Smooth muscle cell (in vitro differentiated cells): ENCODE results near the gene GPHA2. TPM values are rescaled to one million over a fixed set of nuclear protein-coding genes. Genes with fewer than 3 reads are reported as not detected.

Experiments
- DNase-seq: peaks from one replicate; lab custom pipeline; 2025; ENCODE audit not compliant: unreplicated experiment; lab: John Stamatoyannopoulos, UW
- H2AFZ ChIP-seq: fragments of 200-600 bp; sonication (generic); 2 replicates; pipeline ENCODE4 v1.6.0; 2016; ENCODE audit warnings: antibody characterized with exemption, low read depth, mild to moderate bottlenecking
- H3F3A ChIP-seq: fragments of 200-600 bp; sonication (generic); 2 replicates; pipeline ENCODE4 v1.6.0; 2017; ENCODE audit warnings: antibody characterized with exemption, low read depth
- H3K27ac ChIP-seq: fragments of 200-600 bp; sonication (generic); 2 replicates; pipeline ENCODE4 v1.5.1; 2016; ENCODE audit warnings: low read depth, mild to moderate bottlenecking
- H3K27me3 ChIP-seq: fragments of 200-600 bp; sonication (generic); 2 replicates; pipeline ENCODE4 v1.6.1; 2016; ENCODE audit warnings: low read depth, mild to moderate bottlenecking
- H3K36me3 ChIP-seq: fragments of 200-600 bp; sonication (generic); 2 replicates; pipeline ENCODE4 v1.5.1; 2016; ENCODE audit warnings: low read depth
- H3K4me1 ChIP-seq: fragments of 200-600 bp; sonication (generic); 2 replicates; pipeline ENCODE4 v1.5.1; 2016; ENCODE audit warnings: low read depth
- H3K4me2 ChIP-seq: fragments of 200-600 bp; sonication (generic); 2 replicates; pipeline ENCODE4 v1.6.0; 2016; ENCODE audit warnings: mild to moderate bottlenecking
- H3K4me3 ChIP-seq: fragments of 200-600 bp; sonication (generic); 2 replicates; pipeline ENCODE4 v1.5.1; 2016; ENCODE audit warnings: mild to moderate bottlenecking
- H3K79me2 ChIP-seq: fragments of 200-600 bp; sonication (generic); 2 replicates; pipeline ENCODE4 v1.6.0; 2016; ENCODE audit warnings: low read depth, mild to moderate bottlenecking
- H3K9ac ChIP-seq: fragments of 200-600 bp; sonication (generic); 2 replicates; pipeline ENCODE4 v1.6.0; 2016; ENCODE audit warnings: low read depth
- H3K9me3 ChIP-seq: fragments of 200-600 bp; sonication (generic); replicated peaks from 2 replicates; pipeline ENCODE4 v1.5.1; 2016; ENCODE audit warnings: low read depth
- H4K20me1 ChIP-seq: fragments of 200-600 bp; sonication (generic); 2 replicates; pipeline ENCODE4 v1.6.0; 2016; ENCODE audit warnings: low read depth
- WGBS: methylation state at CpG from one replicate; pipeline ENCODE4 v1.1.7; 2016; ENCODE audit warnings: low lambda C conversion rate; 5-methylcytosine and 5-hydroxymethylcytosine counted together
- polyA plus RNA-seq: library from polyadenylated mRNA; unstranded; fragments of >200 nt; fragmentation: Nextera tagmentation; extraction: Ambion mirVana; gene quantifications from 2 replicates; pipeline ENCODE4 v1.2.1, GENCODE V29; 2016
- total RNA-seq: library from RNA; depleted of rRNA; stranded (reverse); fragments of >200 nt; gene quantifications from 2 replicates; pipeline ENCODE4 v1.2.3, GENCODE V29; 2014
- TF ChIP-seq, protein P1 (sequence below): fragments of 200-600 bp; sonication (generic); IDR thresholded peaks from 2 replicates; pipeline ENCODE4 v1.5.1; 2017; ENCODE audit warnings: borderline replicate concordance, mild to moderate bottlenecking, antibody characterized with exemption; ENCODE audit not compliant: insufficient read depth, poor library complexity, severe bottlenecking

GPHA2 gene
- total and polyA plus RNA-seq, 2 experiments from 2014 or later, result 0.40 TPM; not detected in 1

DNA sequence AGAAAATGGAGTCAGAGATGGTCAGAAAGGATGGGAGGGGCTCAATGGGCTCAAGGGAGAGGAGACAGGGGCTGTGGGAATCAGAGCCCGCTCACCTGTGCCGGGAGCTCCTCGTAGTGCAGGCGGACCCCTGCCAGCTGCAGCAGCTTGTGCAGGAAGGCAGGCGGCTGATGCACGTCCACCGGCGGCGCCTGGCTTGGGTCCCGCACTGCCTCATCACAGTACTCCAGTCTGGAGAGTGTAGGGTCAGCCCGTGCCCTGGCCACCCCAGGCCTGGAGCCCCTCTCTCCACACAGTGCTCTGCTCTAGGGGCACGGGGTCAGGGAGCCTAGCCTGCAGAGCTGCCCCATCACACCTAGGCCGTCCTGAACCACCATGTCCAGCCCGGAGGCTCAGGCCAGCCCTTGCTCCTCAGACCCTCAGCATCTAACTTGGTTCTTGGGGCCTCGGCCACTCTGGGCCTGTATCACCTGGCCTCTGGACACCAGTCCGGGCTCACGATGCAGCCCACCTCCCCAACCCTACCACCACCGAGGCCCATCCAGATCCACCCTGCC lies 22.4 kb downstream of the GPHA2 start:
- TF ChIP-seq, protein P1, sequence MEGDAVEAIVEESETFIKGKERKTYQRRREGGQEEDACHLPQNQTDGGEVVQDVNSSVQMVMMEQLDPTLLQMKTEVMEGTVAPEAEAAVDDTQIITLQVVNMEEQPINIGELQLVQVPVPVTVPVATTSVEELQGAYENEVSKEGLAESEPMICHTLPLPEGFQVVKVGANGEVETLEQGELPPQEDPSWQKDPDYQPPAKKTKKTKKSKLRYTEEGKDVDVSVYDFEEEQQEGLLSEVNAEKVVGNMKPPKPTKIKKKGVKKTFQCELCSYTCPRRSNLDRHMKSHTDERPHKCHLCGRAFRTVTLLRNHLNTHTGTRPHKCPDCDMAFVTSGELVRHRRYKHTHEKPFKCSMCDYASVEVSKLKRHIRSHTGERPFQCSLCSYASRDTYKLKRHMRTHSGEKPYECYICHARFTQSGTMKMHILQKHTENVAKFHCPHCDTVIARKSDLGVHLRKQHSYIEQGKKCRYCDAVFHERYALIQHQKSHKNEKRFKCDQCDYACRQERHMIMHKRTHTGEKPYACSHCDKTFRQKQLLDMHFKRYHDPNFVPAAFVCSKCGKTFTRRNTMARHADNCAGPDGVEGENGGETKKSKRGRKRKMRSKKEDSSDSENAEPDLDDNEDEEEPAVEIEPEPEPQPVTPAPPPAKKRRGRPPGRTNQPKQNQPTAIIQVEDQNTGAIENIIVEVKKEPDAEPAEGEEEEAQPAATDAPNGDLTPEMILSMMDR, result no peak
- H3K4me2 ChIP-seq, result no peak overlapping the region
- H3K9ac ChIP-seq, result no peak overlapping the region
- peaks cover 18% of the 10 kb centered on the region for H3K79me2 ChIP-seq
- H3K9me3 ChIP-seq, result no peaks in the 10 kb centered on the region
- H3K4me1 ChIP-seq, result peaks cover 15% of the 10 kb centered on the region
- H2AFZ ChIP-seq, result no peak overlapping the region
- H4K20me1 ChIP-seq, result no peaks in the 10 kb centered on the region
- no peak for DNase-seq
- 92% methylated on average over 18 of the region's 18 CpGs for WGBS
- H3K4me3 ChIP-seq, result no peak overlapping the region
- H3K36me3 ChIP-seq, result no peaks in the 10 kb centered on the region
- no peak overlapping the region for H3K27ac ChIP-seq
- H3F3A ChIP-seq, result peaks cover 6% of the 10 kb centered on the region
- H3K27me3 ChIP-seq, result no peaks in the 10 kb centered on the region

DNA sequence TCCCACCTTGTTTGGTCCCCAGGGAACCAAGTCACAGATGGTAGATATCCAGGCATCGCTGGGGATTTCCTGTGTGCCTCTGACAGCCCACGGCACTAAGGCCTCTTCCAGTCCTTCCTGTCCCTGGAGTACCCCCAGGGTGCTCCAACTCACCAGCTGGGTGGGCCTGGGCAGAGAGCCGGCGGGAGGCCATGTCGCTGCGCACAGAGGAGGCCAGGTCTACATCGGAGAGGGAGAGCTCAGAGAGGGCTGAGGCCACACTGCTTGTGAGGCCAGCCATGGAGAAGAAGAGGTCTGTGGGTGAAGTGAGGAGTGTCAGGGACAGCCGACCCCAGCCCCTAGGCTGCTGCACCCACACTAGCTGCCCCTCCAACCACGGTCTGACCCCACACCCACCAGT lies 24.0 kb downstream of the GPHA2 start:
- TF ChIP-seq, protein P1, result no peak
- peaks cover 16% of the 10 kb centered on the region for H3K79me2 ChIP-seq
- H3F3A ChIP-seq, result no peaks in the 10 kb centered on the region
- peaks cover 8% of the 10 kb centered on the region for H3K4me1 ChIP-seq
- H3K36me3 ChIP-seq, result no peaks in the 10 kb centered on the region
- H3K4me2 ChIP-seq, result no peak overlapping the region
- H2AFZ ChIP-seq, result no peak overlapping the region
- no peaks in the 10 kb centered on the region for H3K9me3 ChIP-seq
- WGBS, result 96% methylated on average over 9 of the region's 9 CpGs
- H4K20me1 ChIP-seq, result no peaks in the 10 kb centered on the region
- no peak overlapping the region for H3K9ac ChIP-seq
- H3K27me3 ChIP-seq, result no peaks in the 10 kb centered on the region
- H3K4me3 ChIP-seq, result no peak overlapping the region
- no peak overlapping the region for H3K27ac ChIP-seq
- DNase-seq, result no peak

DNA sequence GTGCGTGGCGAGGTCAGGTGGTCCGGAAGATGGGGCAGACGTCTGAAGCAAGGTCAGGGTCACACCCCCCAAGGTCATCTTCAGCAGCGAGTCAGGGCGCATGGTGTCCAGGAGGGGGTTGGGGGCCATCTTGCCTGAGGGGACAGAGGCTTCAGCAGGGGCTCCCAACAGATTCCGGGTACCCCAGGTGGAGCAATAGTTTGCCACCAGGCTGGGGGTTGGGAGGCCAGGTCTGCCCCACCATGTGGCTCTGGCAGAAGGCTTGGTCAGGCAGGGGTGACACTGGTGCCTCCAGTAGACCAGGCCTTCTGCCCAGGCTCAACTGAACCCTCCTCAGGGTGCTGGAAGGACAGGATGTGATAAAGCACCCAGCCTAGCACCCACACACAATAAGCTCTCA lies 24.6 kb downstream of the GPHA2 start:
- H3K27me3 ChIP-seq, result no peaks in the 10 kb centered on the region
- peaks cover 4% of the 10 kb centered on the region for H3K4me1 ChIP-seq
- no peak overlapping the region for H3K9ac ChIP-seq
- H3K79me2 ChIP-seq, result peaks cover 11% of the 10 kb centered on the region
- no peaks in the 10 kb centered on the region for H3K9me3 ChIP-seq
- no peak overlapping the region for H2AFZ ChIP-seq
- no peak overlapping the region for H3K4me3 ChIP-seq
- no peaks in the 10 kb centered on the region for H3F3A ChIP-seq
- no peaks in the 10 kb centered on the region for H4K20me1 ChIP-seq
- DNase-seq, result no peak
- no peak overlapping the region for H3K4me2 ChIP-seq
- TF ChIP-seq, protein P1, result no peak
- 100% methylated on average over 7 of the region's 7 CpGs for WGBS
- H3K36me3 ChIP-seq, result no peaks in the 10 kb centered on the region
- no peak overlapping the region for H3K27ac ChIP-seq

DNA sequence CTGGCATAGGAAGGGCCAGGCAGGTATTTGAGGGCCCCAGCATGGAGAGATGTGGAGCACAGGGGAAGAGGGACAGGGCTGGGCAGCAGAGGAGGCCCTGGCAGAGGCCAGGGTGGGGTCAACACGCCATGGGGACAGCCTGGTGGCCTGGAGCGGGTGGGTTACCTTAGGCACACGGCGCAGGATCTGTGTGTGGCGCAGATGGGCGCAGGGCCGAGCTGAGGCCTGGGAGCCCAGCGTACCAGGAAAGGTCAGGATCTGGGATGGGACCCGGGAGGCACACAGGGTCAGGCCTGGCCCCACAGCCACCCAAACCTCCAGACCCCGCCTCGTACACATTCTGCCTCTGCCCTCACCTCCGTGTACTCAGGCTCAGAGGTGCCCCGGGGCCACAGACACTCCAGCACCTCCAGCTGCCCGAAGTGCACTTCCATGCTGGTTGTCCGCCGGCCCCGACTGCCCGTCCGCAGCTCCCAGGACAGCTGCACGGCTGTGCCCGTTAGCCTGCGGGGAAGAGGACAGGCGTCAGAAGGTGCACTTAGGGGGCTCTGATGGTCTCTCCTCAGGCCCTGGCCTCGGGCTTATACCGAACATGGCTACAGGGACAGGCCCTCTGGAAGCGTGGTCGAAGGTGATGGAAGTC lies 25.1 kb downstream of the GPHA2 start:
- WGBS, result 98% methylated on average over 27 of the region's 27 CpGs
- no peaks in the 10 kb centered on the region for H3F3A ChIP-seq
- no peaks in the 10 kb centered on the region for H3K9me3 ChIP-seq
- H3K36me3 ChIP-seq, result no peaks in the 10 kb centered on the region
- H3K79me2 ChIP-seq, result peaks cover 5% of the 10 kb centered on the region
- H3K27me3 ChIP-seq, result no peaks in the 10 kb centered on the region
- no peaks in the 10 kb centered on the region for H4K20me1 ChIP-seq
- H3K9ac ChIP-seq, result no peak overlapping the region
- no peak for DNase-seq
- TF ChIP-seq, protein P1, result no peak
- no peaks in the 10 kb centered on the region for H3K4me1 ChIP-seq
- no peak overlapping the region for H3K4me2 ChIP-seq
- H2AFZ ChIP-seq, result no peak overlapping the region
- H3K4me3 ChIP-seq, result no peak overlapping the region
- H3K27ac ChIP-seq, result no peak overlapping the region
